ENCODE measurements around the gene INMT.
A peak's percentile ranks its signal among the peaks of the same experiment; 100 is the strongest.

The INMT gene

DNA sequence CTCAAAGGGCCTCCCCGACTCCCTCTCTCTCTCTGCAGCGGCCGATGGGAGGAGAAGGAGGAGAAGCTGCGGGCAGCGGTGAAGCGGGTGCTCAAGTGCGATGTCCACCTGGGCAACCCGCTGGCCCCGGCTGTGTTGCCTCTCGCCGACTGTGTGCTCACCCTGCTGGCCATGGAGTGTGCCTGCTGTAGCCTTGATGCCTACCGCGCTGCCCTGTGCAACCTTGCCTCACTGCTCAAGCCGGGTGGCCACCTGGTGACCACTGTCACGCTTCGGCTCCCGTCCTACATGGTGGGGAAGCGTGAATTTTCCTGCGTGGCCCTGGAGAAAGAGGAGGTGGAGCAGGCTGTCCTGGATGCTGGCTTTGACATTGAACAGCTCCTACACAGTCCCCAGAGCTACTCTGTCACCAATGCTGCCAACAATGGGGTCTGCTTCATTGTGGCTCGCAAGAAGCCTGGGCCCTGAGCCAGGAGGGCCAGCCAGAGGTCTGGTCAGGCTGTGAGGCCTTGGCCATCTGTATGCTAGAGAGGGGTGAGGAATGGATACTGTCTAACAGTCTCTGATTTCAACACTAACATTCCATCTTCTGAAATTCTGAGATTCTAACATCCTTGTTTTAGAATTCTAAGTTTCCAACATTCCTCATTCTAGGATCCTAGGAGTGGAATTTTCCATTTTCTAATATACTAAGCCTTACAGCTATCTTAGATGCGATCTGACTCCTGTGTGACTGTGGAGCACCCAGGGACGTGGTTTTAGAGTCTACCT, 3.6 kb downstream of the INMT start:
- DNase-seq, result no peak

DNA sequence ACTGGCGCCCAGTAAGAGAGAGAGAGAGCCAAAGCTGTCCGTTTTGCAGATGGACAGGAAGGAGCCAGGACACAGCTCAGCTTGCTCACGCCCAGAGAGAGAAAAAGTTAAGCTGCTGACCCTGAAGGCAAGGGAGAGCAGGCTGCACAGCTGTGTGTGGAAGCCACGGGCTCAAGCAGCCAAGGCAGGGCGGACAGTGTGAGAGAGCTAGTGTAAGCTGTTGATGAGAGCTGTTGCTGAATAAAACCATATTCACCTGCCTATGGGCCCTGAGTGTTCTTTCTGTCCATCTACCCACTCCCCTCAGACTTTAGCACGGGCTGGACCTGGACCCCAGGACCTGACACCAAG, 5.4 kb downstream of the INMT start:
- DNase-seq, result no peak

DNA sequence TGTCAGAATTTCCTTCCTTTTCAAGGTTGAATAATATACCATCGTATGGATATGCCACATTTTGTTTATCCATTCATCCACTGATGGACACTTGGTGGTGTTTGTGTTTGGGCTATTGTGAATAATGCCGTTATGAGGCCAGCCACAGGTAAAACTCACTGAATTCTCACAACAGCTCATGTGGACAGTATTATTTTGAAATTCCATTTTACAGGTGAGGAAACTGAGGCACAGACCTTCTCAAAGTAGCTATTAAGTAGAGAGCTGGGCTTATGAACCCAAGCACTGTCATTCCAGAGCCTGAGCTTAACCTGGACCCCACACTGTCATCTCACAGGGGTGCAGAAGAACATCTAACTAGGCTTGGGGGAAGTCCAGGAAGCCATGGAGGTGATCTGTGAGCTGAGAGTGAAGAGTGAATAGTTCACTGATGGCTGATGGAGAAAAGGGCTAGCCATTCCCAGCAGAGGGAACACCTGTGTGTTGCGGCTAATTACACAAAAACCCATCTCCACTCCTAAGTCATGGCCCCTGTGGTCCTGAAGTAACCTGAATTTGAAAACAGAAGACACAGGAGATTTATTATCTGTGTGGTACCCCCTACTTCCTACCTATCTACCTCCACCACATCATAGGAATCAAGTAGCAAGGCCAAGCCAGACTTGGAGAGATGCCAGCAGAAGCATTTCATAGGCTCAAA, 8.7 kb downstream of the INMT start:
- DNase-seq, result no peak

DNA sequence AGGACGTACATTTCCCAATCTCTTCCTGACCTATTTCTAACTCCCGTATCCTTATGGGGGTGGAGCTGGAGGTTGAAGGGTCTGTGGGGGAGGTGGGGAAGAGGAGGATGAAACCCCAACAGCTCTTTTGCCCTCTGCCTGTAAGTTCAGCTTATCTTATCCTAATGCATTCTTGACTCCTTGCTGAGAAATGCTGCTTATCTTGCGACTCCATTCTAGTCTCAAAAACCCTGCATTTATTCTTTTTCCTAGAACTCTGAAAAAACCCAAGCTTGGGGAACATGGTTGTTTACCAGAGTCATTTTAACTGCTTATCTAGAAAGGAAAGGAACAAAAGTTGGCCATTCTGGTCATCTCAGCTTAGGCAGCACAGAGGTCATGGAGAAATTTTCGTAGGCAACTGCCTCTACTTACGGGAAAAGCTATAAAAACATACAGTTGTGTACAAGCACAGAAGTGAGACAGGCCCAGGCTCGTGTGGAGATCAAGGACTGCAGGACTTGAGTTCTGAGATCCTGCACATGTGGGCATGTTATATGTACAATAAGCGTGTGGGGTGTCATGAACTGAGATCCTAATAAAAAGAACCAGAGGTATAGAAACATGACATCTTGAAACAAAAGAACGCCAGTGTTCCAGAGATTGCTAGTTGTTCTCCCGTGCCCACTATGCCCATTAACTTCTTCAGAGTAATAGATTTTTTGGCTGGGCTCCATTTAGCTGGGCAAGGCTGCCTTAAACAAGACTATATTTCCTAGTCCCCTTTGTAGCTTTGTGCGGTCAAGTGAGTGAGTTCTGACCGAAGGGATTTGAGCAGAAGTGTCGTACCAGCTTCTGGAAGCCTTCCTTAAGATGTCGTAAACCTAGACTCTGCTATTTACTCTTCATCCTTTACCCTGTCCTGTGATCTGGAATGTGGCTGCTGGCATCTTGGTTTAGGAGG, 9.6 kb downstream of the INMT start:
- DNase-seq, result no peak

DNA sequence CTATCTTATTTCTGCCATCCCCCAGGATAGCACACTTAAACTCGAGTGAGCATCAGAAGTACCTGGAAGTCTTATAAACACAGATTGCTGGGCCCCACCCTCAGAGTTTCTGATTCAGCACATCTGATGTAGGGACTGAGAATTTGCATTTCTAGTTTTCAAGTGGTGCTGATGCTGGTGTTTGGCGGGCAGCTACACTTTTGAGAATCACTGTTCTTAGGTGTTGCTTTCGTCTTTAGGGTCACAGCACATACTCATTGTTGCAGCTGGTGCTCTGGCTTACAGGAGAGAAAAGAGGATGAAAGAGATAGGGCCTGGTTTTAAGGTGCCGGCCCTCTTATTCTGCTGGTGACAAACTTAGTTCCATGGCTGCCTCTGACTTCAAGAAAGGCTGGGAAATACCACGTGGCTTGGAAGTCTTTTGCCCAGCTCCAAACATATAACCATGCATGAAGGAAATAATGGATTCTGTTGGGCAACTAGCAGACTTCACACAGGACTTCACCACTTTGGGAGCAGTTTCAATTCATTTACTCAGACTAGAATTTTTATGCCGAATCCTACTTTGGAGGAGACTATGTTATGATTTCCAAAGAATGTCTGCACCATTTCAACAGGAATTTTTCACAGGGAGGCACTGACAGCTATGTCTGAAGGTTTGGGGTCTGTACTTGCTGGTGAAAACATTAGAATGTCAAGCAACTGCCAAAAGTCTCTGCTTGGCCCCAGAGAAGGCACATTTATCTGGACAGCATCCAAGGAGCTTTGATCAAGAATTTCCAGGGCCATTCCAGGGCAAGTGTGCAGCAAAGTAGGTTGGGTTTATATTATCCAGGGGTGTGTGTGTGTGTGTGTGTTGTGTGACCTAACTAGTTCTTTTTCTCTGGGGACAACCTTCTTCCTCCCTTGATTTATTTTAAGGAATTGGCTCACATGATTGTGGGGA, 12.4 kb downstream of the INMT start:
- no peak for DNase-seq

DNA sequence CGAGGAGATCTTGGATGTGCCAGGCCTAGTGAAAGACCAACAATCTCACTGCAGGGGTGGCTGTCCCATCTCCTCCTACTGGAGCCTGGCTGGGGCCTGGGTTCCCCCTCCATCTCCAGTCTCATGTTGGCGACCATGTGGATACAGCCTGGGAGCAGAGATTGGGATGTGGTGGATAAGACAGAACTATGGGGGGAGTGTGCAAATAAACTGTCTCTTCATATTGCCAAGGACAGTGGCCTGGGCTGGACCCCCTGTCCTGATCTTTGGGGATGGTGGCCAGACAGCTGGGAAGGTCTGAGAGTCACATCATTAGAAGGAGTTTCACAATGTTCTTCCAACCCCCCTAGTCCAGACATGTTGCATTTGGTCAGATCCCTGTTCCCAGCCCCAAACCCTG, 13.5 kb downstream of the INMT start:
- no peak for DNase-seq

DNA sequence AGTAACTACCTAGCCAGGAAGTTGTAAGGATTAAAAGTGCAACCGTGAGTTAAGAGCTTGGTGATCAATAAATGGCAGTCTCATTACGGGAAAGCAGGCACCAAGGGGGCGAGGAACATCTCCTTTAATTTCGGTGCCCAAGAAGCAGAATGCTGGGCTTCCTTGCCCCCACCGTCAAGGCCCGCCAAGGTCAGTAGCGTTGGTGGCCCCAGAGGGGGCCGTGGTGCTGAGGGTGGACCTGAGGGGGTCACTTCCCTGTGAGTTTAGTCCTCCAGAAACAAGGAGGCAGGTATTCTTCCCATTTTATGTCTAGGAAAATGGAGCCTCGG, 18.9 kb downstream of the INMT start:
- DNase-seq, result no peak

DNA sequence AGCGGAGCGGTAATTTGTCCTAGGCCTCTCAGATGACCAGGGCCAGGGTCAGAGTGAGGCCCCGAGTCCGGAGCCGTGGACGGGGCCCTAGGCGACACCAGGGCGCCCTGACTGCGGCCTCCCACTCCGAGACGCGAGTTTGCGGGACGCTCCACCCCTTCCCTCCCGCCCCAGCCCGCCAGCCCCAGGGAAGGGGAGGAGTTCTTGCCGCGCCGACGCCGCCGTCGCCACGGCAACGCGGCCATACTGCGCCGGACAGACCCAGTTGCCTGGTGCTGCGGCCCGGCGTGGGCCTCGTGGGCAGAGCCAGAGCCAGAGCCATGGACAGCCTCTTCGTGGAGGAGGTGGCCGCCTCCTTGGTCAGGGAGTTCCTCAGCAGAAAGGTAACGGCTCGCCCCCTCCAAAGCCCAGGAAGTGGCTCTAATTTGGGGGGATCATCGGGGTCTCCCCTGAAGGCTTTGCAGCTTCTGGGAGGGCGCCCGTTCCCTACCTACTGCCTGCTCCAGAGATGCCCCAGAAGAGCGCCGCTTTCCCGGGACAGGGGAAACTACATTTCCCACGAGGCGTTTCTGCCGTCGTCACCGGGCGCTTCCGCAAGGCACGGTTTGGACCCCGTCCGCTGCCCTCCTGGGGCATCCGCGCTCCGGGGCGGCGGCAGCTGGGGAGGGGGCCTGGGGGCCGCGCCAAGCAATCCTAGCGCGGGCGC, 19.4 kb downstream of the INMT start, which contains the start of gene MINDY4:
Gene MINDY4, plus strand, starts transcription at position 244 of the 706 bp plus-strand sequence. Its CDS starts 77 bp downstream, at position 321.
- DNase-seq, result peak; percentile 55

DNA sequence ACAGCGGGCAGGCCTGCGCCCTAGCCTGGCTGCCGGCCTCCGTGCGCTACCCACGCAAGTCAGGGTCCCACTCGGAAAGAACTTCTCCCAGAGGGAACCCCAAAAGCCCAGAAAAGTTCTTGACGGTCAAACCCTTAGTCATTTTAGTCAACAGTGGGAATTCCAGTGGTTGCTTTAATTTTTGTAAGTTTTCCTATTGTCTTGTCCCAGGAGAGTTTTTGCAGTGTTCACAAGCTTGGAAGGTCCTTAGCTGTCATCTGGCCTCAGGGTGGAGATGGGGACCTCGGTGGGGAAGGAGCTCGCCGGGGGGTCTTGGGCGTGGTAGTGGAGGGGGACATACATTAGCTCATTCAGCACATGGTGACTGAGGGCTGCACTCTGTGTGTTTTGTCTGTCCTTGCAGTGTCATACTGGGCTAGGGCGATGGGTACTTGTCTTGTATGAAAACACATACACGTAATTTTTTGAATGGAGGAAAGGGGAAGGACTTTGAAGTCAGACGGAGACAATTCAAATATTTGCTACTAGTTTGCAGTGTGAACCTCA, 20.0 kb downstream of the INMT start:
- DNase-seq, result peak; percentile 2

DNA sequence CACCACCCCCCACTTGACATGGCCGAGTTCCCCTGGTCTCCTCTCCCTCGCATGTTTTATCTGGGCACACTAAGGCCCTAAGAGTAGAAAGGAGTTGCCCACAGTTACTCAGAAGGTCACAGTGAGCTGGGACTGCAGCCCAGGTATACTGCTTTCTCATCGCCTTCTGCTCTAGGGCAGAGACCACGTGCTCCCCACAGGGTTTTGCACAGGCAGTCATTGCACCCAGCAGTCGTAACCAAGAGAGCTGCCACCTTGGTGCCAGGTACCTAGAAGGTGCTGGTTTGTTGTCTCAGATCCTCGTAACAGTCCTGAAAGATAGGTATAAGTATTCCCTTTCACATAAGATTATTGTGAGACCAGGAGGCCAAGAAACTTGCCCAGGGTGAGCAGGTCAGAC, 21.0 kb downstream of the INMT start:
- DNase-seq, result no peak

DNA sequence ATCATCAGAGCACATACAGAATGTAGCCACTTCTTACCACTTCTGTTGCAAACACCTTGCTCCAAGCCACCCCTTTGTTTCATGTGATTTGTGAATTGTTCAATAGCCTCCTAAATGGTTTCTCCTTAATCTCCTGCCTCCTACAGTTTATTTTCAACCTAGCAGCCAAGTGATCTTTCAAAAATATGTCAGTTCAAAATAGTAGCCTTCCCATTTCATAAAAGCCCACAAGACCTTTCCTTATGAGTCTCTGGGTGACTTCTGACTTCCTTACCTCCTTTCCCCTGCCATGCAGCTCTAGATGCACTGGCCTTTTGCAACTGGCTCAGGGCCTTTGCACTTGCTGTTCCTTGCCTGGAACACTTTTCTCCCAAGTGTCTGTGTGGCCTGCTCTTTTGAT, 24.1 kb downstream of the INMT start:
- no peak for DNase-seq

DNA sequence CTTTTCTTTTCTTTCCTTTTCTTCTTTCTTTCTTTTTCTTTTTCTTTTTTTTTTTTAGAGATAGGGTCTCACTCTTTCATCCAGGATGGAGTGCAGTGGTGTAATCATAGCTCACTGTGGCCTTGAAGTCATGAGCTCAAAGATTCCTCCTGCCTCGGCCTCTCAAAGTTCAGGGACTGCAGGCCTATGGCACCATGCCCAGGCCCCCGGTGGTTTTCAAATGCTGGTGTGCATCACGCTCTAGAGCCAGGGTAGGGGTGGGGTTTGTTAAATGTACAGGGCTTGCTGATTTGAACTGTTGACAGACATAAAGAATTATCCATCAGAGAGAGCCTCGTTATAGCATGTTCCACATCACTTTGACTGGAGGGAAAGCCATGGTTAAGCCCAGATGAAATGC, 25.0 kb downstream of the INMT start:
- no peak for DNase-seq

DNA sequence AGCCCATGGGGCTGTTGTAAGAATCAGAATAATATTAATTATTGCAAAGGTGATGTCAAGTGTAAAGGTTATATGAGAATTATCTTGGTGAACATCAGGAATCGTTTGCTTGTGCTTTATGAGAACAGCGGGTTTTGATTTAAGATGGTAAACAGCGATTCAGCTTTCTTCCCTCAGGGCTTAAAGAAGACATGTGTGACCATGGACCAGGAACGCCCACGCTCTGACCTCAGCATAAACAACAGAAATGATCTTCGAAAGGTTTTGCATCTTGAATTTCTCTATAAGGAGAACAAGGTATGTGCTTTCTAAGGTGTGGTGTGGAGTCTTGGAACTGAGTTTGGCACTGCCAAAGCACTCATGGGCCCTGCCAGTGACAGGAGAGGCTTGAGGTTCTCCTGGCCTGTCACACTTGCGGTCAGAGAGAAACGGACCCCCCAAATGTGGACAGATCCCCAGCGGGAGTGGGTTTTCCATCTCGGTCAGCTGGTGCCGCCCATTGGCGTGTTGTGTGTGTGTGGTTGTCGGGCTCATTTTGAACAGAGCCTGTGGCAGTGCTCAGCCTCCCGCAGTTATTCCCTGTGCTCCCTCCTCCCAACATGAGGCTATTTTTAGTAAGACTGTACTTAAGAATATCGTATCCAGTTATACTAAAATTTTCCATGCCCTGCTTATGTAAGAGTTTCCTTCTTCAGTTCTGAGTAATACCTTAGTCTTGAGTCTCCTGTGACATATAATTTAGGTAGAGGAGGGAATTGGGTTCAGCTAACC, 26.5 kb downstream of the INMT start:
- DNase-seq, result no peak

DNA sequence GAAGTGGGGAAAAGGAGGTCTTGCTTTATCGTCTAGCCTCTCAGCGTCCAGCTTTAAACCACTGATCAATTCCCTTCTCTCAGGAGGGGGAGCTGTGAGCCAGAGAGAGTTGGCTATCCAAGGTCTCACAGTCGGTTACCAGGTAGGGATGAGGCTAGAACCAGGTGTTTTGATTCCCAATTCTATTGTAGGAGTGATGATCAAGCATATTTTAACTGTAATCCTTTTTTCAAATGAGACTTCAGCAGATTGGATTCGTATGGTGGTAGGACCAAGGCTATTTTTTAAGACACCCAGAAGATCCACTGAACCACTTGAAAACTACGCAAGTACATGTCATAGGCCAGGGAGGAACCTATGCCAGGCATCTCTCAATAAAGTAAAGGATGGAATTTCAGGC, 27.6 kb downstream of the INMT start:
- DNase-seq, result no peak

DNA sequence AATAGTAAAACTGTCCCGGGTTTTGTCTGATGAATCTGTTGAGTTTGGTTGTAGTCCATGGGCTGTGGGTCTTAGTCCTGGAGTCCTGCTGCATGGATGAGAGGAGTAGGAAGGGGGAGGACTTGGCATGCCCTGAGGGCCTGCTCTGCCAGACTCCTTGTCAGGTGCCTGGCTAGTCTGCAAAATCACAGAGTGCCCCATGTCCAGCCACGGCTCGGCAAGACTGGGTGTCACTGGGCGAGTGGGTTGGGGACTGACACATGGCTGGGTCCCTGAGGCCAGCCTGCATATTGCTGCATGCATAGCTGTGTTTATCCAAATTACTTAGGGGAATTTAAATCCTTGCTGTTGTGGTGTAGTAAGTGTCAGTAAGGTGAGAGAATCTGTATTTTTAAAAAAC, 29.0 kb downstream of the INMT start:
- no peak for DNase-seq

DNA sequence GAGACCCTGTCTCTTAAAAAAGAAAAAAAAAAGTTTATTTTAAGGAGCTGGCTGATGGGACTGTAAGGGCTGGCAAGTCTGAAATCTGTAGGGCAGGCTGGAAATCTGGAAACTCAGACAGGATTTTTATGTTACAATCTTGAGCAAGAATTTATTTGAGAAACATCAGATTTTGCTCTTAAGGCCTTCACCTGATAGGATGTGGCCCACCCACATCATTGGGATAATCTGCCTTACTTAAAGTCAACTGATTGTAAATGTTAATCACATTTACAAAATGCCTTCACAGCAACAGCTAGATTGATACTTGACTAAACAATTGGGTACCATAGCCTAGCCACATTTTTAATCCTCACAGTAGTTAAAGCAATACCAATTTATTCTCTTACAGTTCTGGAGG, 30.8 kb downstream of the INMT start:
- DNase-seq, result no peak

DNA sequence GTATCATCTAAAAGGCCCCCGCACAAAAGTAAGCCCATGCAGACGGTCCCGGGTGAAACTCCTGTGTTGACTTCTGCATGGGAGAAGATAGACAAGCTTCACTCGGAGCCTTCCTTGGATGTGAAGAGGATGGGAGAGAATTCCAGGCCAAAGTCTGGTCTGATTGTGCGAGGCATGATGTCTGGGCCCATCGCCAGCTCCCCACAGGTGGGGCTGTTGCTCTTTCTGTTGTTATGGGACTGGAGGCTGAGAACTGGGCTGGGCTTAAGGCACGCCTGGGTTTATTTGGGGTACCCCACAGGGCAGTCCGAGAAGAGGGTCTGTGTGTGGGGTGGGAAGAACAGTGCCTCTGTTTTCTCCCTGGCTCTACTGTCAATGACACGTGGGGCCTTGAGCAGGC, 33.9 kb downstream of the INMT start:
- no peak for DNase-seq

DNA sequence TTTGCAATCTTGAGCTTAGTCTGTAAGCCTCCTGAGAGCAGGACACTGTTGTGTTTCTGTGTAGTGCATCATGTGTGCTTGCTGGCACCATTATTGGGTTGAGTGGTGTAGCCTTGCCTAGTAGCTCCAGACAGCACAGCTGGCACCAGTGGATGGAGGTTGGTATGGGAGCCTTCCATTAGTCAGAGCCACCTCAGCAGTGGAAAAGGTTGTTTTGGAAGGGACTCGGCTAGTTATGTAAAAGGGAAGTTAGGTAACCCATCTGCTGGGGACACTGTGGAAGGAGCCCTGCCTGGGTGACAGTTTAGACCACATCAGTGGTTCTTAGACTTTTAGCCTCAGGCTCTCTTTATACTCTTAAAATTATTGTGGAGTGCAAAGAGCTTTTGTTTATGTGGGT, 35.6 kb downstream of the INMT start:
- DNase-seq, result no peak

DNA sequence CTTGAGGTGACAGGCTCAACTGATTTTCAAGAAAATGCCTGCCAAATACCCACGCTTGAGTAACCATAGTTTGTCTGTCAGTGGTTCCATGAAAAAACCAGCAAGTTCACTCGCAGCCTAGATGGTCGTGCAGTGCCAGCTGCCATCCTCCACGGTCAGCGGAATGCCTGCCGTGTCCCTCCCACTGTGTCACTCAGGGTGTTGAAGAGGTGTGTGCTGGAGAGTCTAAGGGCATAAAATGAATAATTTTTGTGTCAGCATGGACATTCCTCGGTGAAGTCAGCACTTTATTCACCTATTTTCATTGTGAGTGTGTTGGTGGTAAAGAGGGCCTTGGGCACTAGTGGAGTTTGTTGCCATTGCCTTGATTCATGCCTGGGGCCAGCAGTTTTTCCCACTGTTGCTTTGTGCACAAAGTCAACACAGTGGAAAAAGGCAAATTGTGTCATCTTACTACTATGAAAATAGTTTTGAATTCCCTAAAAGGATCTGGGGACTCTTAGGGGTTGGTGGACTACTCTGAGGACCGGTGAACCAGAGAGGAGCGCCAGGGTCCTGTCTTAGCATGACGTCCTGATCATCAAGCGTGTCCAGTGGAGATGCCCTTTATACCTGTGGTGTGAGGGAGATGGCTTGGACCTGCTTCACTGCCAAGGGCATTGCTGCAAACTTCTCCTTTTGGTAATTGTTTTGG, 36.9 kb downstream of the INMT start:
- no peak for DNase-seq

DNA sequence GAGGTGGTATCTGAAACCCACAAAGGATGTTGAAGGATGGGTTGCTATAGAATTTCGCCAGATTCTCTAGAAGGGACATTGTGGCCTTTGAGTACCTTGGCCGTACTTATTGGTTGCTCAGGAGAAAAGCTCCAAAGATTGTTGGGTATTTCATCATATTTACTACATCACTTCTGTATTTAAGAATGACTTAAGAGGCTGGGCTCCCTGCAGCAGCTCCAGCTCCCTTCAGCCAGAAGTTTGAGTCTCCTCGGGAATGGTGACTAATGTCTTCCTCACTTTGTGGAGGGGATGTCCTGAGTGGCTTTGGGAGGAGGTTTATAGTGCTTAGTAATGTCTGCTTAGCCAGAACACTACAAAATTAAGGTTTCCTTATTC, 37.4 kb downstream of the INMT start:
- no peak for DNase-seq

Measured in NCI-H510A treated with DMSO at 0.1 percent for 48 hours (cell line).